Parathyroid adenoma (tissue), 2 donors: ENCODE results near the gene KCNG2.

Experiments used
- H2AFZ ChIP-seq: fragments of 300-600 bp; sonication (generic); one replicate; pipeline ENCODE4 v1.7.0; 2017; ENCODE audit warnings: antibody characterized with exemption, mild to moderate bottlenecking
- H3K27ac ChIP-seq: fragments of 300-600 bp; sonication (generic); one replicate; pipeline ENCODE4 v1.7.0; 2017
- H3K27me3 ChIP-seq: fragments of 300-600 bp; sonication (generic); one replicate; pipeline ENCODE4 v1.7.0; 2017; ENCODE audit warnings: low read length; ENCODE audit not compliant: control insufficient read depth, insufficient read depth
- H3K36me3 ChIP-seq: fragments of 300-600 bp; sonication (generic); one replicate; pipeline ENCODE4 v1.7.0; 2017; ENCODE audit warnings: low read length; ENCODE audit not compliant: control insufficient read depth, insufficient read depth
- H3K4me1 ChIP-seq: fragments of 300-600 bp; sonication (generic); one replicate; pipeline ENCODE4 v1.7.0; 2017; ENCODE audit warnings: control low read depth
- H3K4me2 ChIP-seq: fragments of 300-600 bp; sonication (generic); one replicate; pipeline ENCODE4 v1.7.0; 2017; ENCODE audit warnings: low read length
- H3K4me3 ChIP-seq: fragments of 300-600 bp; sonication (generic); one replicate; pipeline ENCODE4 v1.7.0; 2017; ENCODE audit warnings: low read depth, low read length
- H3K79me2 ChIP-seq: fragments of 300-600 bp; sonication (generic); one replicate; pipeline ENCODE4 v1.7.0; 2017; ENCODE audit warnings: control low read depth
- H3K9ac ChIP-seq: fragments of 300-600 bp; sonication (generic); one replicate; pipeline ENCODE4 v1.7.0; 2017; ENCODE audit warnings: mild to moderate bottlenecking
- H3K9me3 ChIP-seq: fragments of 300-600 bp; sonication (generic); one replicate; pipeline ENCODE4 v1.7.0; 2017; ENCODE audit warnings: low read length; ENCODE audit not compliant: control insufficient read depth
- TF ChIP-seq, protein P1 (sequence below): fragments of 300-600 bp; sonication (generic); IDR thresholded peaks from one replicate; pipeline ENCODE4 v1.7.0; 2017; ENCODE audit warnings: antibody characterized with exemption, mild to moderate bottlenecking
- donor health status: primary hyperparathyroidism.

Gene KCNG2

GRCh38 chr18:79922971-79923411 is 125.3 kb downstream of the KCNG2 start:
- Histone ChIP-seq H3K79me2 (peaks cover 17% of the 10 kb centered on the region), H3K9me3 (no peaks in the 10 kb centered on the region), H3K27ac (no peak overlapping the region), H3K4me2 (no peak overlapping the region), H3K36me3 (no peaks in the 10 kb centered on the region), H2AFZ (no peak overlapping the region), H3K9ac (no peak overlapping the region), H3K27me3 (no peaks in the 10 kb centered on the region), H3K4me1 (peaks cover 9% of the 10 kb centered on the region), H3K4me3 (no peak overlapping the region)
- TF ChIP-seq, protein P1, sequence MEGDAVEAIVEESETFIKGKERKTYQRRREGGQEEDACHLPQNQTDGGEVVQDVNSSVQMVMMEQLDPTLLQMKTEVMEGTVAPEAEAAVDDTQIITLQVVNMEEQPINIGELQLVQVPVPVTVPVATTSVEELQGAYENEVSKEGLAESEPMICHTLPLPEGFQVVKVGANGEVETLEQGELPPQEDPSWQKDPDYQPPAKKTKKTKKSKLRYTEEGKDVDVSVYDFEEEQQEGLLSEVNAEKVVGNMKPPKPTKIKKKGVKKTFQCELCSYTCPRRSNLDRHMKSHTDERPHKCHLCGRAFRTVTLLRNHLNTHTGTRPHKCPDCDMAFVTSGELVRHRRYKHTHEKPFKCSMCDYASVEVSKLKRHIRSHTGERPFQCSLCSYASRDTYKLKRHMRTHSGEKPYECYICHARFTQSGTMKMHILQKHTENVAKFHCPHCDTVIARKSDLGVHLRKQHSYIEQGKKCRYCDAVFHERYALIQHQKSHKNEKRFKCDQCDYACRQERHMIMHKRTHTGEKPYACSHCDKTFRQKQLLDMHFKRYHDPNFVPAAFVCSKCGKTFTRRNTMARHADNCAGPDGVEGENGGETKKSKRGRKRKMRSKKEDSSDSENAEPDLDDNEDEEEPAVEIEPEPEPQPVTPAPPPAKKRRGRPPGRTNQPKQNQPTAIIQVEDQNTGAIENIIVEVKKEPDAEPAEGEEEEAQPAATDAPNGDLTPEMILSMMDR, result no peak

DNA sequence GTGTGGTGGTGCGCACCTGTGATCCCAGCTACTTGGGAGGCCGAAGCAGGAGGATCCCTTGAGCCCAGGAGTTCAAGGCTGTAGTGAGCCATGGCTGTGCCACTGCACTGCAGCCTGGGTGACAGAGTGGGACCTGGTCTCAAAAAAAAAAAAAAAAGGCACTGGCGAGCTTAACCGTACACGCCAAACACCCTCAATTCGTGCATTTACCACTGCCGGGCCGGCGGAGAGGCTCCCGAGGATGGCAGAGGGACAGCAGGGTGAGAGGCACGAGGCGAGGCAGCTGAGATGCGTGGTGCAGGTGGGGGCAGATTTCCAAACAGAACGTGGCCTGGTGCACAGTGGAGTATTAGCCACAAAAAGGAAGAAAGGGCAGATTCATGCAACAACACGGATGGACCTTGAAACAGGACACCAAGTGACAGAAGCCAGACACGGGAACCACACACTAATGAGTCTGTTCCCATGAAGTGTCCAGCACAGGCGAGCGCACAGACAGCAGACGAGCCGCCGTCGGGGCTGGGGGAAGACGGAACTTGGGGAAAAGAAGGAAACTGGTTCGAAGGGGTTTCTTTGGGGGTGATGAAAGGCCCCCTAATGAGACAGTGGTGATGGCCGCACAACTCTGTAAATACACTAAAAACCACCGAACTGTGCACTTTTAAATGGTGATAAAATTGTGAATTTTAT is 126.3 kb downstream of the KCNG2 start:
- peak overlapping the region; percentile 29 for H3K4me3 ChIP-seq
- H3K9ac ChIP-seq, result no peak overlapping the region
- peak overlapping the region; percentile 67 for H3K27ac ChIP-seq
- TF ChIP-seq, protein P1, result no peak
- H3K79me2 ChIP-seq, result peaks cover 13% of the 10 kb centered on the region
- peaks cover 9% of the 10 kb centered on the region for H3K4me1 ChIP-seq
- H3K27me3 ChIP-seq, result no peaks in the 10 kb centered on the region
- no peaks in the 10 kb centered on the region for H3K36me3 ChIP-seq
- peak overlapping the region; percentile 9 for H3K4me2 ChIP-seq
- H3K9me3 ChIP-seq, result no peaks in the 10 kb centered on the region
- no peak overlapping the region for H2AFZ ChIP-seq

- Histone ChIP-seq H3K79me2 (peaks cover 14% of the 10 kb centered on the region), H3K9ac (no peak overlapping the region), H3K9me3 (no peaks in the 10 kb centered on the region), H3K27me3 (no peaks in the 10 kb centered on the region), H3K4me2 (peak overlapping the region; percentile 9), H3K4me3 (peak overlapping the region; percentile 29), H3K4me1 (peaks cover 9% of the 10 kb centered on the region), H2AFZ (peak overlapping the region; percentile 7), H3K36me3 (no peaks in the 10 kb centered on the region), H3K27ac (peak overlapping the region; percentile 67)
- TF ChIP-seq, protein P1, result peak; percentile 61
These were observed 127.3 kb downstream of the KCNG2 start for GRCh38 chr18:79924814-79925731.

GRCh38 chr18:79926306-79926705 is 128.6 kb downstream of the KCNG2 start:
- no peaks in the 10 kb centered on the region for H3K27me3 ChIP-seq
- no peak overlapping the region for H2AFZ ChIP-seq
- no peaks in the 10 kb centered on the region for H3K9me3 ChIP-seq
- no peak overlapping the region for H3K9ac ChIP-seq
- TF ChIP-seq, protein P1, result no peak
- H3K36me3 ChIP-seq, result no peaks in the 10 kb centered on the region
- peaks cover 14% of the 10 kb centered on the region for H3K79me2 ChIP-seq
- H3K27ac ChIP-seq, result no peak overlapping the region
- H3K4me2 ChIP-seq, result no peak overlapping the region
- peaks cover 9% of the 10 kb centered on the region for H3K4me1 ChIP-seq
- H3K4me3 ChIP-seq, result no peak overlapping the region
